Epithelial cell of esophagus (primary cell): ENCODE data around the gene ZNF592.
A peak's percentile ranks its signal among the peaks of the same experiment; 100 is the strongest.

Experiments used
- DNase-seq: peaks from one replicate; pipeline ENCODE4 v3.0.0; 2010; ENCODE audit warnings: low read depth
- H3K4me3 ChIP-seq: 2 replicates; pipeline ENCODE4 v1.5.1; 2011; ENCODE audit warnings: mild to moderate bottlenecking, low read length, control low read depth
- CTCF ChIP-seq: IDR thresholded peaks from 2 replicates; pipeline ENCODE4 v1.5.1; 2011; ENCODE audit warnings: low read depth, mild to moderate bottlenecking, low read length, control low read depth, inconsistent platforms; ENCODE audit not compliant: insufficient read depth; ENCODE audit errors: missing control alignments

ZNF592 gene

GRCh38 chr15:84727429-84727828 lies 21.0 kb upstream of the ZNF592 start:
- no peak overlapping the region for H3K4me3 ChIP-seq
- no peak for DNase-seq
- no peak for TF ChIP-seq CTCF

- TF ChIP-seq CTCF = no peak
- H3K4me3 ChIP-seq = no peak overlapping the region
- no peak for DNase-seq
Observed at GRCh38 chr15:84731774-84732173, 16.6 kb upstream of the ZNF592 start.

DNA sequence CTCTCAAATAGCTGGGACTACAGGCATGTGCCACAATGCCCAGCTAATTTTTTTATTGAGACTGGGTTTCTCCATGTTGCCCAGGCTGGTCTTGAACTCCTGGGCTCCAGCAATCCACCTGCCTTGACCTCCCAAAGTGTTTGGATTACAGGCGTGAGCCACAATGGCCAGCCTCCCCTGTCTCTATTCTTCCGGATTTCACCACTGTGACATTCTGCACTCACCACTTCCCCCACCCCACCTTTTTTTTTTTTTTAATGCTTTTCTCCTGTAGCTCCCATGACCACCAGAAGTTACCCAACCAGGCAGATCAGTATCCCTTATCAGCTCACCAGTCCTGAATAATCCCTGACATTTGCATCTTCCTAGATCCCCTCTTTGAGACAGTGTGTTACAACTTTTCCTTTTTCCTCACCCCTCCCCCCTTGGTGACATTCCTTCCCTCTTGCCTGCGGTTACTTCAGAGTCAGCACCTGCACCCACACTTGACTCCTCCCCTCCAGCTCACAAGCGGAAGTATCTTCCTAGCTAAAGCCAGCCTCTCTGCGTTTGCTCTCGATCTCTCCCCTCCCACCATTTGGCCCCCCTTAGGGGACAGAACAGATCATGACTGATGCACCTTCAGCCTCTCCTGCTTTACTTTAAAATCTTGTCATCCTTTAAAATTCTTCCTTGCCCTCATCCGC lies 13.5 kb upstream of the ZNF592 start:
- DNase-seq = peak; percentile 82
- no peak for TF ChIP-seq CTCF
- H3K4me3 ChIP-seq = peak overlapping the region; percentile 41

- H3K4me3 ChIP-seq = peak overlapping the region; percentile 41
- DNase-seq = peak; percentile 75
Observed at GRCh38 chr15:84735480-84736061, 12.8 kb upstream of the ZNF592 start.

DNA sequence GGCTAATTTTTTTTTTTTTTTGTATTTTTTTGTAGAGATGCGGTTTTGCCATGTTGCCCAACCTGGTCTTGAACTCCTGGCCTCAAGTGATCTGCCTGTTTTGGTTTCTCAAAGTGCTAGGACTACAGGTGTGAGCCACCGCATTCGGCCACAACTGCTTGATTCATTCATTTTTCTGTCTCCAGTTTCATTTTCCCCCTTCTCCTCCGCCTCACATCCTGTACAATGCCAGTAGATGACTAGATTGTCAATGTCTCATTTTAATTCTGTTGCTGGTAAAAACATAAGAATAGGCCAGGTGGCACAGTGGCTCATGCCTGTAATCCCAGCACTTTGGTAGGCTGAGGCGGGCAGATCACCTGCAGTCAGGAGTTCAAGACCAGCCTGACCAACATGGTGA lies 12.0 kb upstream of the ZNF592 start:
- no peak for DNase-seq
- no peak overlapping the region for H3K4me3 ChIP-seq
- no peak for TF ChIP-seq CTCF

- no peak overlapping the region for H3K4me3 ChIP-seq
- no peak for DNase-seq
- no peak for TF ChIP-seq CTCF
Observed at GRCh38 chr15:84737005-84737404, 11.4 kb upstream of the ZNF592 start.

GRCh38 chr15:84740691-84741090 lies 7.7 kb upstream of the ZNF592 start:
- H3K4me3 ChIP-seq = no peak overlapping the region
- TF ChIP-seq CTCF = no peak
- DNase-seq = no peak
